ENCODE results near the gene PERCC1. TPM values are rescaled to one million over a fixed set of nuclear protein-coding genes. Genes with fewer than 3 reads are reported as not detected.

The PERCC1 gene
- total RNA-seq, 4 donors from 2014 or later = not detected

DNA sequence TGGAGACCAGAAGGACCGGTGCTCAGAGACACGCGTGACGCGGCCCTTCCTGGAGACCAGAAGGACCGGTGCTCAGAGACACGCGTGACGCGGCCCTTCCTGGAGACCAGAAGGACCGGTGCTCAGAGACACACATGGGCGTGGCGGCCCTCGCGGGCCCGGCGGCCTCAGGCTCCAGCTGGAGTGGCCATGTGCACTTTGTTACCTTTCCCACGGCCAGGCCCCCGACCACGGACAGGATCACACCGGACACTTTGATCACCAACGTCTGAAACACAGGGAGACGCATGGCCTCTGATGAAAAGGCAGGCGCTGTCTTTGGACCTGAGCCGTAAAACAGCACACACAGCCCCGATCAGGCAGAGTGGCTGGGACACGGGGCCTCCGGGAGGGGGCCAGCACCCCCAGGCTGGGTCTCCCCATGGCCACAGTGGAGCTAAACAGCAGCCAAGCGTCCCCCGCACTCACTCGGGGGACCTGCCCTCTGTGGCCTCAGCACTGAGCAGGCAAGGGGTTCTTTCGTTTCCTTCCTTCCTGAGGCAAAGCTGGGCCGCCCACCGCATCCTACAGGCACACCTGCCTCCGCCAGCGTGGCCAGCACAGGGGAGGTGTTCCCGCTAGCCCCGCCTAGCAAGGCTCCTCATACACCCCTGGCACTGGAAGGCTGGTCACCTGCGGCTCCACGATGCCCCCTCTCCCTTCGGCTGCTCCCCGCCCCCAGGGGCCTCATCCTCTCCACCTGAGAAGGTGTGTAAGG is 26.8 kb downstream of the PERCC1 start:
- 82 to 88% methylated on average over 21 to 32 of the region's 42 CpGs for WGBS, 2 donors
- TF ChIP-seq CTCF (IDR thresholded peaks at IDR 0.05) = no peak
- no peak overlapping the region for H3K4me3 ChIP-seq (ENCODE audit: low read depth, poor library complexity, severe bottlenecking)
- DNase-seq (ENCODE audit: low spot score in 2 of 2) = no peak
- intact Hi-C loops (cut with DNase I; ENCODE audit: low total_unique reads) = no loop called here

DNA sequence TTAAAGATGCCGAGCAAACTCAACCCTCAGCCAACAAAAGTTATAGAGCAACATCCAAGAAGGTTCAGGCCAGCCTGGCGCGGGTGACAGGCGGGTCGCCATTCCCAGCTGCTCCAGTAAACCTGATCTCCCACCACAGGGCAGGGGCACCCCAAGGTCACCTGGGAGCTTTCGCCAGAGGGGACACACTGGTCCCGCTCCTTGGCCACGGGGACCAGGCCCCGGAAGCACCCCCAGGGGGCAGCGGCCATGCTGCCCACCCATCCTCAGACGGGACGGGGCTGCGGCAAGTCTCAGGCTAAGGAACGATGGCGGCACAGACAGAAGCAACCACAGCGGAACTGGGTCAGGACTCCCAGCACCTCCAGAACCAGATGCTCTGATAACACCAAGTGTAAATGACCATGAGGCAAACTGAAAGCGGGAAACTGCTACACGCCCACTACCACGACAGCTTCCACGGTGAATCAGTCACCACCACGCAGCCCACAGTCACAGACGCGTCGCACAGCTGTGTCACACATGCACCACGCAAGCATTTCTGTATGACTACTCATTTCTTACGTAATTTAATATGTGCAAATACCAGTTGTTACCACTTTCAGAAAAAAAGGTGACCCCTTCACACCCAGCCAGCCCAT is 27.6 kb downstream of the PERCC1 start:
- H3K4me3 ChIP-seq (ENCODE audit: low read depth, poor library complexity, severe bottlenecking) = no peak overlapping the region
- no peak for DNase-seq (ENCODE audit: low spot score in 2 of 2)
- WGBS, 2 donors = 92% methylated on average over 21 to 23 of the region's 26 CpGs
- no peak for TF ChIP-seq POLR2A (IDR thresholded peaks at IDR 0.05)
- TF ChIP-seq CTCF (IDR thresholded peaks at IDR 0.05) = no peak
- intact Hi-C loops (cut with DNase I; ENCODE audit: low total_unique reads) = no loop called here

DNA sequence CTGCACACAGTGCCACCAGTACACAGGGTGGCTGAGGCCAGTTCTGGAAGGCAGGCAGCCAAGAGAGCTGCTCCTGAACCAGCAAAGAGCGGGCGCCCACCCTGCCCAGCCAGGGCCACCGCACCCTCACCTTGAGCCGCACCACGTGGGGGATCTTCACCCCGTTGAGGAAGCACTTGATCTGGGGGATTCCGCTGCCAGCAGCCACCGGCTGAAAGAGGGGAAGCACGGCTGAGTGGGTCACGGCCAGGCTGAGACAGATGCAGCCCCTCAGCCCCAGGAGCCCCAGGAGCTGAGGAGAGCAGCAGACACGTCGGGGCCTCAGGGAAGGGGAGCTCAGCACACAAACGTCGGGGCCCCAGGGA is 28.1 kb downstream of the PERCC1 start:
- intact Hi-C loops (cut with DNase I; ENCODE audit: low total_unique reads) = no loop called here
- DNase-seq (ENCODE audit: low spot score in 2 of 2) = no peak
- 72 to 79% methylated on average over 11 to 12 of the region's 14 CpGs for WGBS, 2 donors
- H3K4me3 ChIP-seq (ENCODE audit: low read depth, poor library complexity, severe bottlenecking) = no peak overlapping the region
- TF ChIP-seq CTCF (IDR thresholded peaks at IDR 0.05) (no peak), POLR2A (IDR thresholded peaks at IDR 0.05) (no peak)

DNA sequence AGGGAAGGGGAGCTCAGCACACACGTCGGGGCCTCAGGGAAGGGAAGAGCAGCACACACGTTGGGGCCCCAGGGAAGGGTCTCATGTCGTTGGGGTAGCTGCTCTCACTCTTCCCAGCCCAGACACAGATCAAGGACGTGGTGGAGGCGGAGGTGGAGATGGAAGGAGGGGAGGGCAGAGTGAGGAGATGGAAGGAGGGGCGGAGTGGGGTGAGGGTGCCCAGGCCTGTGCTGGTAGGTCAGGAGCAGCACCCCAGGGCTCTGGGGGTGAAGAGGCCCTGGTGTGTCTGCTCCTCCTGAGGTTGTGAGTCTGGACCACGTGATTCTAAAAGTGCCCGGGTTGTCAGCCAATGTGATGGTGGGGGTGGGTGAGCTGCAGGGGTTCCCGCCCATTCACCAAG is 29.1 kb downstream of the PERCC1 start:
- 75 to 83% methylated on average over 10 of the region's 10 CpGs for WGBS, 2 donors
- no peak overlapping the region for H3K4me3 ChIP-seq (ENCODE audit: low read depth, poor library complexity, severe bottlenecking)
- TF ChIP-seq POLR2A (IDR thresholded peaks at IDR 0.05) (no peak), CTCF (IDR thresholded peaks at IDR 0.05) (no peak)
- intact Hi-C loops (cut with DNase I; ENCODE audit: low total_unique reads) = loop anchor here (10.0 kb wide), 1 partner anchor 285 kb away; no protein-coding TSS in a partner anchor
- DNase-seq (ENCODE audit: low spot score in 2 of 2) = no peak

DNA sequence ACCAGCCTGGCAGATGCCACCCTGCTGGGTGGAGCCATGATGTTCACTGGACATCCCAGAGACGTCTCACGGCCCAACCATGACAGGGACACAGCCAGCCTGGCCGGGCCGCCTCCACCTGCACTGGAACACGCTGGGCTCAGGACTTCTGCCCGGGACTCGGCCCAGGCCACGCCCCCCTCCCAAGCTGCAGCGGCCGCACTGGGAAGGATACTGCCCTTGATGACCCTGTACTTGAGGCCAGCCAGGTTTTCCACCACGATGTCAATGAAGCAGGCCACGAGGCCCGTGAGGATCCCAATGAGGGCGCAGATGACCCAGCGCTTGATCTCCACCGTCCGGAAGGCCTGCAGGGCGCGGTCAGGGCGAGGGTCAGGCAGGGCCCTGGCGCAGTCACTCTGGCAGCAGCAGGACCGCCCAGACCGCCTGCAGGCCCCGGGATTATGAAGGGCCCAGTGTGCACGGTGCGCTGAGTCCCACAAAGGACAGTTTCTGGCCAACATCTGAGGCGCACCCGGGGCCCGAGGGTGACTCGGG is 29.8 kb downstream of the PERCC1 start:
- 81 to 90% methylated on average over 16 to 27 of the region's 30 CpGs for WGBS, 2 donors
- no peak overlapping the region for H3K4me3 ChIP-seq (ENCODE audit: low read depth, poor library complexity, severe bottlenecking)
- TF ChIP-seq CTCF (IDR thresholded peaks at IDR 0.05) (no peak), POLR2A (IDR thresholded peaks at IDR 0.05) (no peak)
- intact Hi-C loops (cut with DNase I; ENCODE audit: low total_unique reads) = loop anchor here (10.0 kb wide), 1 partner anchor 284 kb away; no protein-coding TSS in a partner anchor
- no peak for DNase-seq (ENCODE audit: low spot score in 2 of 2)

Data from lower leg skin (tissue), 4 donors.